ENCODE results near the gene CASP8AP2. TPM values are rescaled to one million over a fixed set of nuclear protein-coding genes. Genes with fewer than 3 reads are reported as not detected.

Gene CASP8AP2
- total and polyA plus RNA-seq, 9 of the 15 experiments (the other 6 are each of a cell fraction or from before 2014, with no cell fraction given): 10.6 to 30.0 (median 19.1) TPM

DNA sequence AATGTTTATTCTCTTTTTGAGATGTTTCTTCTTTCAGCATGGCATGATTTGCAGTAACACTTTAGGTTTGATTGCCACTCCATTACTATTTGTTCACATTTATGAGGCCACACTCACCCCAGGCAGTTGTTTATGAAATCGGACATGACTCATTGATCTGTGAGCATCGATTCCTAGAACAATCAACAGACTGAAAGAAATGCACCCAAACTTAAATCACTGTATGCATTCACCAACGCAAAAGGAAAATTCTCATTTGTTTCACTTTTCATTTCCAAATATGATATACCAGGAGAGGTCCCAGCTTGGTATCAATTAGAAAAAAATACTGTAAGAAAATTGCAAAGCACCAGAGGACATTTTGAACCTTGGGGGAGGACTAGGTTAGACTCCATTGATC, 59.2 kb downstream of the CASP8AP2 start (continued):
- no peak for TF ChIP-seq TEAD4 (IDR thresholded peaks at IDR 0.05; ENCODE audit: low read length)
- TF ChIP-seq TEAD4 (CRISPR knock-in tag; IDR thresholded peaks at IDR 0.05; ENCODE audit: borderline replicate concordance): no peak
- no peak for TF ChIP-seq MXI1 (IDR thresholded peaks at IDR 0.05; ENCODE audit: low read depth, low read length)
- no peak for TF ChIP-seq HNRNPUL1 (IDR thresholded peaks at IDR 0.05; ENCODE audit: low read length)
- TF ChIP-seq CBX2 (IDR thresholded peaks at IDR 0.05; ENCODE audit: insufficient read depth, low read length, poor library complexity, severe bottlenecking): no peak
- no peak for TF ChIP-seq NR2C2 (CRISPR knock-in tag; IDR thresholded peaks at IDR 0.05)
- no peak for TF ChIP-seq NR2C2 (tag; IDR thresholded peaks at IDR 0.05)
- no peak for TF ChIP-seq ZNF589 (CRISPR knock-in tag; IDR thresholded peaks at IDR 0.05; ENCODE audit: low read depth)
- TF ChIP-seq ZNF253 (CRISPR knock-in tag; conservative IDR thresholded peaks at IDR 0.05): no peak
- TF ChIP-seq JUNB (CRISPR knock-in tag; conservative IDR thresholded peaks at IDR 0.05): no peak
- TF ChIP-seq RBBP5 (IDR thresholded peaks at IDR 0.05; ENCODE audit: borderline replicate concordance, insufficient read depth, low read length, poor library complexity, severe bottlenecking): no peak
- TF ChIP-seq TAF7 (tag; IDR thresholded peaks at IDR 0.05): no peak
- TF ChIP-seq GTF2A2 (tag; IDR thresholded peaks at IDR 0.05): no peak
- TF ChIP-seq GATAD2B (IDR thresholded peaks at IDR 0.05; ENCODE audit: borderline replicate concordance): no peak

All from K562 (cell line).